ENCODE data around the gene ZNF582.
A peak's percentile ranks its signal among the peaks of the same experiment; 100 is the strongest.

Gene ZNF582

GRCh38 chr19:56393119-56394012 is at the start of gene ZNF582:
Gene ZNF582 (minus strand): TSS chr19:56393534. CDS start chr19:56391752, 1,782 bp downstream.
- DNase-seq, result peak; percentile 96

- no peak for DNase-seq
Measured at GRCh38 chr19:56441206-56441792, 48.0 kb upstream of the ZNF582 start.

GRCh38 chr19:56423985-56424353 is 30.6 kb upstream of the ZNF582 start:
- no peak for DNase-seq

- no peak for DNase-seq
Measured at GRCh38 chr19:56423276-56423984, 30.1 kb upstream of the ZNF582 start.

GRCh38 chr19:56405062-56405461 is 11.7 kb upstream of the ZNF582 start:
- DNase-seq, result no peak

- no peak for DNase-seq
Measured at GRCh38 chr19:56404705-56405056, 11.3 kb upstream of the ZNF582 start.

GRCh38 chr19:56403764-56404704 is 10.7 kb upstream of the ZNF582 start, which contains the start of gene ZNF583:
Gene ZNF583 (plus strand): TSS chr19:56404332. CDS start chr19:56407115, 2,783 bp downstream.
- peak; percentile 78 for DNase-seq

- DNase-seq, result no peak
Measured at GRCh38 chr19:56403261-56403660, 9.9 kb upstream of the ZNF582 start.

GRCh38 chr19:56400485-56400884 is 7.2 kb upstream of the ZNF582 start:
- no peak for DNase-seq

GRCh38 chr19:56398809-56399208 is 5.5 kb upstream of the ZNF582 start:
- no peak for DNase-seq

GRCh38 chr19:56383826-56384605 is 9.3 kb downstream of the ZNF582 start:
- no peak for DNase-seq

GRCh38 chr19:56377105-56377924 is 16.0 kb downstream of the ZNF582 start:
- no peak for DNase-seq

GRCh38 chr19:56372281-56372680 is 21.1 kb downstream of the ZNF582 start:
- no peak for DNase-seq

GRCh38 chr19:56369886-56370676 is 23.3 kb downstream of the ZNF582 start:
- DNase-seq, result no peak

GRCh38 chr19:56367829-56368711 is 25.3 kb downstream of the ZNF582 start:
- DNase-seq, result peak; percentile 92

GRCh38 chr19:56360841-56361240 is 32.5 kb downstream of the ZNF582 start:
- DNase-seq, result no peak

GRCh38 chr19:56356944-56357343 is 36.4 kb downstream of the ZNF582 start:
- no peak for DNase-seq

- no peak for DNase-seq
Measured at GRCh38 chr19:56355517-56355916, 37.8 kb downstream of the ZNF582 start.

- DNase-seq, result no peak
Measured at GRCh38 chr19:56351208-56351607, 42.1 kb downstream of the ZNF582 start.
